Motor neuron (in vitro differentiated cells): ENCODE measurements around the gene PUS10. TPM values are rescaled to one million over a fixed set of nuclear protein-coding genes. Genes with fewer than 3 reads are reported as not detected.
"Not testable (repeated sequence)": the region's sequence is repeated elsewhere in the genome, so short reads cannot be mapped to it uniquely, and the experiment has no call there.

Experiments used
- ATAC-seq, 8 experiments: fragments of 200-7000 bp; cut with Tn5 transposase; replicated peaks in 6 of 8; 2 replicates each; pipeline ENCODE4 v1.8.0; 2021; ENCODE audit warnings: mild to moderate bottlenecking in 8 of 8, moderate library complexity in 8 of 8
- H3K27ac ChIP-seq, 2 donors: fragments of 250-450 bp; sonication (Bioruptor Pico); 2 replicates each; pipeline ENCODE4 v1.9.0; 2021; ENCODE audit warnings: antibody characterized with exemption in 2 of 2, mild to moderate bottlenecking in 2 of 2, moderate library complexity in 1 of 2
- H3K4me1 ChIP-seq, 2 donors: fragments of 250-450 bp; sonication (Bioruptor Pico); replicated peaks in 1 of 2; 2 replicates each; pipeline ENCODE4 v1.6.1; 2021; ENCODE audit warnings: antibody characterized with exemption in 2 of 2, mild to moderate bottlenecking in 2 of 2, moderate library complexity in 1 of 2
- H3K4me3 ChIP-seq, 5 donors: fragments of 250-450 bp; sonication (Bioruptor Pico); 2 replicates each; pipeline ENCODE4 v1.9.0; 2021; ENCODE audit warnings: antibody characterized with exemption in 5 of 5, mild to moderate bottlenecking in 5 of 5, moderate library complexity in 4 of 5
- WGBS, 10 experiments: fragments of 450-650 bp; shearing (Covaris generic); methylation state at CpG; one replicate each; pipeline ENCODE4 v1.0.0; 2022; 5-methylcytosine and 5-hydroxymethylcytosine counted together
- in situ Hi-C, 9 experiments: fragments of 400-800 bp; cut with MboI; loops; one replicate each; pipeline ENCODE4 v1.15.0; 2021; ENCODE audit warnings: low sequenced_read_pairs in 9 of 9, low pct_unique_long_range_greater_than_20kb in 2 of 9; ENCODE audit not compliant: unreplicated experiment in 9 of 9
- total RNA-seq, 8 experiments: library from RNA; unstranded; fragments of 300-600 nt; gene quantifications; 2 replicates each; pipeline versions ENCODE4 v1.2.3 to v1.2.4, GENCODE V29; 2022

The PUS10 gene
- total RNA-seq, 8 experiments from 2014 or later, result 5.3 to 17.4 (median 8.8) TPM

- Histone ChIP-seq H3K4me1 (no peaks in the 10 kb centered on the region), H3K27ac (no peak overlapping the region), H3K4me3 (no peak overlapping the region)
- in situ Hi-C loops, result no loop called here
- 80 to 95% methylated on average over 1 to 3 of the region's 5 CpGs; no CpG with 5 or more reads in 8 of the 10 experiments for WGBS, 10 experiments
- no peak for ATAC-seq
Measured at GRCh38 chr2:60936757-60937156, 81.3 kb downstream of the PUS10 start.

GRCh38 chr2:60934165-60934722, 83.8 kb downstream of the PUS10 start:
- H3K4me1 ChIP-seq, result no peaks in the 10 kb centered on the region
- no peak overlapping the region for H3K27ac ChIP-seq
- H3K4me3 ChIP-seq, result no peak overlapping the region
- 9 to 100% (median 85%) methylated on average over 1 to 2 of the region's 2 CpGs; no CpG with 5 or more reads in 1 of the 10 experiments for WGBS, 10 experiments
- in situ Hi-C loops, result no loop called here
- peak in 2 of 8 experiments; percentile 58 to 59 for ATAC-seq

- H3K4me3 ChIP-seq, result no peak overlapping the region
- 80 to 100% (median 100%) methylated on average over 1 to 3 of the region's 3 CpGs; no CpG with 5 or more reads in 1 of the 10 experiments for WGBS, 10 experiments
- no peak overlapping the region for H3K27ac ChIP-seq
- in situ Hi-C loops, result no loop called here
- H3K4me1 ChIP-seq, result no peaks in the 10 kb centered on the region
- ATAC-seq, result peak in 2 of 8 experiments; percentile 51 to 57
Measured at GRCh38 chr2:60932954-60933353, 85.1 kb downstream of the PUS10 start.

- not testable (repeated sequence) for ATAC-seq
- 83 to 100% (median 100%) methylated on average over 1 to 5 of the region's 5 CpGs; no CpG with 5 or more reads in 1 of the 10 experiments for WGBS, 10 experiments
Measured at GRCh38 chr2:60932061-60932460, 86.0 kb downstream of the PUS10 start.

GRCh38 chr2:60926741-60927552, 91.1 kb downstream of the PUS10 start:
- Histone ChIP-seq H3K4me3 (no peak overlapping the region), H3K27ac (no peak overlapping the region), H3K4me1 (no peaks in the 10 kb centered on the region)
- ATAC-seq, result peak in 1 of 8 experiments; percentile 35
- WGBS, 10 experiments, result 83 to 100% (median 100%) methylated on average over 1 to 3 of the region's 3 CpGs; no CpG with 5 or more reads in 1 of the 10 experiments
- in situ Hi-C loops, result no loop called here

More at GRCh38 chr2:60932061-60932460, 86.0 kb downstream of the PUS10 start:
- in situ Hi-C loops, H3K4me1 ChIP-seq, H3K4me3 ChIP-seq, H3K27ac ChIP-seq: not testable (repeated sequence)

GRCh38 chr2:60925994-60926740, 91.9 kb downstream of the PUS10 start:
- ATAC-seq, result peak in 2 of 8 experiments; percentile 72 to 88
- no peak overlapping the region for H3K27ac ChIP-seq

GRCh38 chr2:60907329-60907728, 110.7 kb downstream of the PUS10 start:
- 33 to 100% (median 97%) methylated on average over 1 to 6 of the region's 8 CpGs; no CpG with 5 or more reads in 1 of the 10 experiments for WGBS, 10 experiments
- in situ Hi-C loops, result no loop called here
- Histone ChIP-seq H3K27ac (no peak overlapping the region), H3K4me3 (no peak overlapping the region), H3K4me1 (no peaks in the 10 kb centered on the region)
- ATAC-seq, result no peak

More at GRCh38 chr2:60925994-60926740, 91.9 kb downstream of the PUS10 start:
- in situ Hi-C loops, result no loop called here
- 61 to 100% (median 76%) methylated on average over 2 to 7 of the region's 7 CpGs for WGBS, 10 experiments
- Histone ChIP-seq H3K4me1 (no peaks in the 10 kb centered on the region), H3K4me3 (no peak overlapping the region)

- Histone ChIP-seq H3K4me3 (no peak overlapping the region), H3K4me1 (no peaks in the 10 kb centered on the region), H3K27ac (no peak overlapping the region)
- ATAC-seq, result no peak
- WGBS, 10 experiments, result 50 to 100% (median 89%) methylated on average over 1 to 2 of the region's 2 CpGs; no CpG with 5 or more reads in 3 of the 10 experiments
- in situ Hi-C loops, result no loop called here
Measured at GRCh38 chr2:60906395-60906794, 111.7 kb downstream of the PUS10 start.

- ATAC-seq, H3K27ac ChIP-seq, in situ Hi-C loops, H3K4me3 ChIP-seq, H3K4me1 ChIP-seq: not testable (repeated sequence)
- 77 to 100% (median 93%) methylated on average over 2 to 4 of the region's 5 CpGs; no CpG with 5 or more reads in 3 of the 10 experiments for WGBS, 10 experiments
Measured at GRCh38 chr2:60905867-60906266, 112.2 kb downstream of the PUS10 start.

- WGBS, 10 experiments, result 91 to 100% (median 95%) methylated on average over 1 to 6 of the region's 6 CpGs; no CpG with 5 or more reads in 2 of the 10 experiments
- in situ Hi-C loops, H3K27ac ChIP-seq: not testable (repeated sequence)
Measured at GRCh38 chr2:60901296-60901695, 116.8 kb downstream of the PUS10 start.

GRCh38 chr2:60899892-60900249, 118.2 kb downstream of the PUS10 start:
- in situ Hi-C loops, result no loop called here
- ATAC-seq, result no peak
- 83 to 100% (median 100%) methylated on average over 1 of the region's 1 CpG; no CpG with 5 or more reads in 3 of the 10 experiments for WGBS, 10 experiments
- H3K27ac ChIP-seq, result no peak overlapping the region
- no peak overlapping the region for H3K4me3 ChIP-seq
- no peaks in the 10 kb centered on the region for H3K4me1 ChIP-seq

More at GRCh38 chr2:60901296-60901695, 116.8 kb downstream of the PUS10 start:
- not testable (repeated sequence) for ATAC-seq, H3K4me1 ChIP-seq, H3K4me3 ChIP-seq

GRCh38 chr2:60899230-60899891, 118.7 kb downstream of the PUS10 start:
- Histone ChIP-seq H3K27ac (no peak overlapping the region), H3K4me1 (no peaks in the 10 kb centered on the region), H3K4me3 (no peak overlapping the region)
- no peak for ATAC-seq
- in situ Hi-C loops, result no loop called here
- 59 to 100% (median 90%) methylated on average over 1 to 6 of the region's 6 CpGs; no CpG with 5 or more reads in 1 of the 10 experiments for WGBS, 10 experiments
